OCI-LY3 (cell line): Measurements from ENCODE around the gene TIGD3.

Experiments used
- EZH2phosphoT487 ChIP-seq: fragments of 200-600 bp; shearing (Covaris generic); IDR thresholded peaks from 2 replicates; pipeline ENCODE4 v1.6.1; 2018; ENCODE audit warnings: antibody characterized with exemption, mixed run types, low read depth
- TF ChIP-seq, protein P1 (sequence below): fragments of 200-600, 300-600 bp; sonication (generic); IDR thresholded peaks from 2 replicates; pipeline ENCODE4 v1.5.1; 2014; ENCODE audit warnings: antibody characterized with exemption, low read length, low read depth

DNA sequence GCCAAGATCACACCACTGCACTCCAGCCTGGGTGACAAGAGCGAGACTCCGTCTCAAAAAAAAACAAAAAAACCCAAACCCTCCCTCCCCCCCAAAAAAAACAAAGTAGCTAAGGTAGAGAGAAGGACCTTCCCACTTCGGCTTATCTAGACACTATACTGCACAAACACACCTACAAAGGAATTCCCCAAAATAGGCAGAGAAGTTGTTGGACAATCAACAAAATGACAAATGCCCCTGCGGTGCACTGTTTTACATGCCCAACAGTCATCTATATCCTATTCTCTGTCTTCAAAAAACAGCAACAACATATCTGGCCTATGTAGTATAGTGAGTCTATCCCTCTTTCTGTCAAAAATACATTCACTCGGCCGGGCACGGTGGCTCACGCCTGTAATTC is 27.5 kb upstream of the TIGD3 start:
- TF ChIP-seq, protein P1, sequence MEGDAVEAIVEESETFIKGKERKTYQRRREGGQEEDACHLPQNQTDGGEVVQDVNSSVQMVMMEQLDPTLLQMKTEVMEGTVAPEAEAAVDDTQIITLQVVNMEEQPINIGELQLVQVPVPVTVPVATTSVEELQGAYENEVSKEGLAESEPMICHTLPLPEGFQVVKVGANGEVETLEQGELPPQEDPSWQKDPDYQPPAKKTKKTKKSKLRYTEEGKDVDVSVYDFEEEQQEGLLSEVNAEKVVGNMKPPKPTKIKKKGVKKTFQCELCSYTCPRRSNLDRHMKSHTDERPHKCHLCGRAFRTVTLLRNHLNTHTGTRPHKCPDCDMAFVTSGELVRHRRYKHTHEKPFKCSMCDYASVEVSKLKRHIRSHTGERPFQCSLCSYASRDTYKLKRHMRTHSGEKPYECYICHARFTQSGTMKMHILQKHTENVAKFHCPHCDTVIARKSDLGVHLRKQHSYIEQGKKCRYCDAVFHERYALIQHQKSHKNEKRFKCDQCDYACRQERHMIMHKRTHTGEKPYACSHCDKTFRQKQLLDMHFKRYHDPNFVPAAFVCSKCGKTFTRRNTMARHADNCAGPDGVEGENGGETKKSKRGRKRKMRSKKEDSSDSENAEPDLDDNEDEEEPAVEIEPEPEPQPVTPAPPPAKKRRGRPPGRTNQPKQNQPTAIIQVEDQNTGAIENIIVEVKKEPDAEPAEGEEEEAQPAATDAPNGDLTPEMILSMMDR: no peak
- no peak for TF ChIP-seq EZH2phosphoT487
